Epidermal melanocyte (primary cell): ENCODE data around the gene ADCY7.
"Not testable (repeated sequence)": the region's sequence is repeated elsewhere in the genome, so short reads cannot be mapped to it uniquely, and the experiment has no call there.

Experiments
- DNase-seq: peaks from one replicate; pipeline ENCODE4 v3.0.0; 2011; ENCODE audit warnings: low spot score; ENCODE audit not compliant: insufficient read length

Gene ADCY7

GRCh38 chr16:50266337-50267091 is at the start of gene ADCY7:
Gene ADCY7 (plus strand): TSS chr16:50266551. CDS start chr16:50288180, 21,629 bp downstream.
- DNase-seq = no peak

DNA sequence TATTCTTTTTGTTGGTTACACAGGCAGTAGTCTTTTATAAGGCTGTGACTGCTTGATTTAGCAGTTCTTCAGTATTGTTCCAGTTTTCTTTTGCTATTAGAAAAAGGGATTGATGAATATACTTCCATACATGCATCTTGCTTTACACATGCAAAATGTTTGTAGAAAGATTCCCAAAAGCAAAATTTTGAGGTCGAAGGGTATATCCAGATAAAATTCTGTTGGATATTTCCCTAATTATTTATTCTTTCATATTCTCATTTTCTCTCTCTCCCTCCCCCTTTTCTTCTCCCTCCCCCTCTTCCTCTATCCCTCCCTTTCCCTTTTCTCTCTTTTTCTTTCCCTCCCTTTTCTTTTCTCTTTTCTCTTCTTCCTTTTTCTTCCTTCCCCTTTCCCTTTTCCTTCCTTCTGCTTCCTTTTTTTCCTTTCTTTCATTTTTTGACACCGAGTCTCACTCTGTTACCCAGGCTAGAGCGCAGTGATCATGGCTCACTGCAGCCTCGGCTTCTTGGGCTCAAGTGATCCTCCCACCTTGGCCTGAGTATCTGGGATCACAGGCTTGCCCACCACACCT is 46.9 kb upstream of the ADCY7 start:
- DNase-seq = no peak

DNA sequence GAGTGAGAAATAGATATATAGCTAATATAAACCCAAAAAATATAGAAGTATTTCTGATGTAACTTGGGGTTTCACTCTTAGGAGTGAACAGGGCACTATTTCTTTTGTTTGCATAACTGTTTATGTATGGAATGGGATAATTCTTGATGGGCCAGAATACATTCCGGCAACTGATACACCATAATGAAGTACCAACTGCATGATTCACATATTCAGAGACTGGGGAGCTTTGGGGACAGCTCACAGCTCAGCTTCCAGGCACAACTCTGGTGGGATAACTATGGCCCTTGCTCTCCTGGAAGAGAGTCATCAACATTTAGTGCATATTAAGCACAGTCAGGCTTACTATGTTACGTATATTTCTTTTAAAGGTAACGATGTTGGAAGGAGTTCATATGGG is 42.1 kb upstream of the ADCY7 start:
- DNase-seq = no peak

- DNase-seq = no peak
Observed at GRCh38 chr16:50227120-50227519, 39.2 kb upstream of the ADCY7 start.

DNA sequence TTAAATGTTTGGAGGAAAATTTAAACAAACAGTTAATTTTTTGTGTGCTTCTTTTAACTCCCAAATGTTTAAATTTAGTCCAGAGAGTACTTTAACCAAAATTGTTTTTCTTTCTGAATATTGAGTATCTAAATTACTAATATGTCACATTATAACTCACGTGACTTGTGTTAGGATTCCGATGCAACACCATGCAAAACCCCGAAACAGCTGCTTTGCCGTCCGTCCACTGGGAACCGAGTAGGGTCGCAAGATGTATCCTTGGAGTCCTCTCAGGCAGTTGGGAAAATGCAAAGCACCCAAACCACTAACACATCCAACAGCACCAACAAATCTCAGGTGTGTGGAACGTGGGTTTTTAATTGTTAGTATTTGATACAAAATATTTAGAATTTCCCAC is 38.7 kb upstream of the ADCY7 start:
- no peak for DNase-seq

DNA sequence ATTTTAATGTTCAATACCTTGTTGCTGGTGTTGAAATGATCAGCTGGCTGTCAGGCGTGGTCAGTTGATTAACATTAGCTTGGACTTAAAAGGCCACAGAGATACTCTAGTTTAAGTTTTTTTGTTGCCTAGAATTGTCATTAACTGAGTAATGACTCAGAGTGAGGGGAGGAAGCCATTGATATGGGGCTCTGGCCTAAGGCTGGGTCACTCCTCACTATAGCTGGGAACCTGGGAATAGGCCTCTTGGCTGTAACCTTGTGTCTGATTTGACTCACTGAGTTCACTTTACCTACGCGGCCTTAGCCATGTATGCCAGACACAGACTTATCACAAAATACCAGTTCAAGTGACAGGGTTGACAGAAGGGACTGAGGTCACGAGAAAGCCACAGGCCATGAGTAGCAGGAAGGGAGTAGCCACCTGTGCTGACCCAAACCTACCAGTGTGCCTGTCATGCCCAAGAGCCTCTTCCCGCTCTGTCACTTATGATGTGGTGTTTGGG is 37.9 kb upstream of the ADCY7 start:
- no peak for DNase-seq

DNA sequence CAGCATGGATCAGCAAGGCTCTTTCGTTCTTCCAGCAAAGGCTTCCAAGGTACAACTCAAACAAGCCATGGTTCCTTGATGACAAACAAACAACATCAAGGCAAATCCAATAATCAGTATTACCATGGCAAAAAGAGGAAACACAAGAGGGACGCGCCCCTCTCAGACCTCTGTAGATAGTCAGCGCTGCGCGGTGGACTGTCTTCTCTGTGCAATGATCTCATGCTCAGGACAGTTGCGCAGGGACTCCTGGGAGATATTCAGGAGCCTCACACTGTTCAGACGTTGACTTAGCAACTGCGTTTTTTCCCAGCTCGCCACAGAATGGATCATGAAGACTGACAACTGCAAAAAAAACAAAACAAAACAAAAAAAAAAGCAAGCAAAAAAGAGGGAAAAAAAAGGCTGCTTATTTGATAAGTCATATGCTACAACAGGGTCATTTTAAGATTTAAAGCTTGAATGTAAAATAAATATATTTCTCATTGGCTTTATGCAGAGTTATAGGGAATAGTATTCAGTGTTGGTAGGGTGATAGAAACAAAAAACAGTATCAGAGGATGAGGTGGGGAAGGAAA is 37.1 kb upstream of the ADCY7 start:
- DNase-seq = no peak

- no peak for DNase-seq
Observed at GRCh38 chr16:50234771-50235556, 31.4 kb upstream of the ADCY7 start.

GRCh38 chr16:50235581-50235980 is 30.8 kb upstream of the ADCY7 start:
- no peak for DNase-seq

GRCh38 chr16:50238314-50238713 is 28.0 kb upstream of the ADCY7 start:
- no peak for DNase-seq

DNA sequence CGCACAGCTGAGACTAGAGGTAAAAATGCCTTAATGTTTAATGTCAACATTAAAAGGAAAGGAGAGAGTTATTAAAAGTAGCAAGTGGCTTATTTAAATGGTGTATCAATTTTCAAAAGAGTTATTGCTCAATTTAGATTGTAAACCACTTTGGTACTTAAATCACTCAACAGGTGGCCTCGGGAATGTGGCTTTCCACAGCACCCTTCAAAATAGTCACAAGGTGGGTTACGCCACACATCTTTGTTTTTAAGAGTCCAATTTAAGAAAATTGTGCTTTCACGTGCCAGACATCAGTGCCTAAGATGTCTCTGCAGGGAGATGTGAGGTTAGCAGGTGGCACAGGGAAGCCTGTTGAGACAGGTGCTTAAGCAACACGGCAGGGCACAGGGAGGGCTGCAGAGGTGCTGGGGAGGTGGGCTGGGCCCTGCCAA is 27.5 kb upstream of the ADCY7 start:
- DNase-seq = no peak

GRCh38 chr16:50243024-50243423 is 23.3 kb upstream of the ADCY7 start:
- DNase-seq = not testable (repeated sequence)

DNA sequence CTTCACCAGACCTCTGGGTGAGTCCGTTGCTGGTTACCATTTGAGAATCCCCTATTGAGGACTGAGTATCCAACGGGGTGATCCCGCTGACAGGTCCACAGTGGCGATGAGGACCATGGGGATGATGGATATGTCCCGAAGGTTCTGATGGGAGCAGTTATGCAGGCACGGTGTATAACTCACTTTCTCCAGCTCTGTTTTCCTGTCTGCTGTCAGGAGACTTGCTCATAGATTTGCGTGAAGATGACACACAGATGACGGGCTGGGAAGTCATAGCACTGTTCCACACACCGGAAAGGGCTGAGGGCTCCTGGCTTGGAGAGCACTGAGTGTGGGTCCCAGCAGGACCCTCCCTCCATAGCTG is 22.2 kb upstream of the ADCY7 start:
- DNase-seq = no peak

DNA sequence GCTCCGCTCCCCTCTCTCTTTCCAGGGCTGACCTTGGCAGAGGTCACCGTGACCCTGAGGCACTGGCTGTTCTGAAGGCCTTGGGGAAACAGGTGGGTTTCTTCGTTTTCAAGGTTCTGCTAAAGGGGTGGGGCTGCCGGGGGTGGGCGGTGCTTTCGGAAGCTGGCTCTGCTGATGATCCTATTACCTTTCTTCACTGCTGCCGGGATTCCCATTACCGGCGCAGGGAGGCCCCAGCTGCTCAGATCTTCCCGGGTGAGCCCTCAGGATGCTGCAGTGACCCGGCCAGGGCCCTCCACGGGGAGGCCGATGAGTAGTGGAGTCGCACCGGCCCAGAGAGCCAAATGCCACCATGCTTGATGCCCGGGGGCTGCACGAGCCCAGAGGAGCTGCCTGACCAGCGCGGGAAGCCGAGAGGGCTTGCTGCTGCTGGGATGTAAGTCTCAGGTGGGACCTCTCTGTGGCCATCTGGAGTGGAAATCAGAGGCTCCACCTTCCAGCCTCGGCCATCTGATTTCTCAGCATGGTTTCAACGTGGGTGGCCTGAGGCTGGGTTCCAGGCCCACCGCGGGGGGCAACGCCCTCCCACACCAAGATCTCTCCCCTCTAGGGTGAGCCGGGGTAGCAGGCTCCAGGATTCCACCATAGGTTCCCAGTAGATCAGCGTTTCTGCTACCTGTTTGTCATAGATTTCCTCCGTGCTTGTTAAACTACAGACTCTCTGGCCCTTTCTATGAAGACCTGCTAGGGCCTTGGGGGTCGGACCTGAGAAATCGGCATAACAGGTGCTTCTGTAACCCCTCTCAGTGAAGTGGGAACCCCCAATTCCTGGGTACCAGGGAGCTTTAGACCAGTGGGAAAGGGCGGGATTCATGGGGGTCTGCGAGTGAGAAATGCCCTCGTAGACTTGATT is 21.6 kb upstream of the ADCY7 start:
- no peak for DNase-seq

DNA sequence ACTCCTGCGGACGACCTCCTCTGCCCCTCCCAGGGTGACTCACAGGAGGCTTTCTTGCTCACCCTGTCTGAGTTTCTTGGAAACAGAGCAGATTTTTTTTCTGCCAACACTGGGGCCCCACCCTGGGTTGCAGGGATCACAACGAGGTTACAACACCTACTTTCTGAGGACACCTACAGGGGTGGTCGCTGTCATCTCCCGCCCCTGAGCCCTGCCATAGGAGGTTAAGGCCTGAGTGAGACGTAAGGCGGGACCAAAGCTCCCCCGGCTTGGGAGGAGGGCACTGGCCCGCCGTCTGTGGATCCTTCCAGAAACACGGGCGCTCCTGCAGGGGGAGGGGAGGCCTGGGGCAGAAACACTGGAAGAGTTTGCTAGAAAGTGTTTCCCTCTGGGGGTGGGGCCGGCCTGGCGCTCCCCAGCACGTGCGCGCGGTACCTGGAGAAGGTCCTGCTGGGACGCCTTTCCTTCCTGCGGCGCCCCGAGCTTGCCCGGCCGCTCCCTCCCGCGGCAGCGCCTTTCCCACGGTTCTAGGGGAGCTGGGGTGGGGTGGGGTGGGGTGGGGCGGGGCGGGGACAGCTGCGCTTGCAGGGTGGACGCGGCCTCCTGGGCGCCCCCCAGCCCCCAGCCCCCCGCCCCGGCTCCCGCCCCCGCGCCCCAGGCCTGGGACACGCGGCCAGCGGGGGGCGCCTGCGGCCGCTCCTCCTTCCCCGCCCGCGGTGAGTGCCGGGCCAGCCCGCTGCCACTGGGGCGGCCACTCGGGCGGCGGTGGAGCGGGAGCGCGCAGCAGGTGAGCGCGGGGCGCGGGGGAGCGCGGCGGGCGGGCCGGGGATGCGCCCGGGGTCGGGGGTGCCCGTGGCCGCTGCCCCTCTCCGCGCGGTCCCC is 20.7 kb upstream of the ADCY7 start:
- DNase-seq = peak; percentile 50

- no peak for DNase-seq
Observed at GRCh38 chr16:50246299-50247122, 19.8 kb upstream of the ADCY7 start.

DNA sequence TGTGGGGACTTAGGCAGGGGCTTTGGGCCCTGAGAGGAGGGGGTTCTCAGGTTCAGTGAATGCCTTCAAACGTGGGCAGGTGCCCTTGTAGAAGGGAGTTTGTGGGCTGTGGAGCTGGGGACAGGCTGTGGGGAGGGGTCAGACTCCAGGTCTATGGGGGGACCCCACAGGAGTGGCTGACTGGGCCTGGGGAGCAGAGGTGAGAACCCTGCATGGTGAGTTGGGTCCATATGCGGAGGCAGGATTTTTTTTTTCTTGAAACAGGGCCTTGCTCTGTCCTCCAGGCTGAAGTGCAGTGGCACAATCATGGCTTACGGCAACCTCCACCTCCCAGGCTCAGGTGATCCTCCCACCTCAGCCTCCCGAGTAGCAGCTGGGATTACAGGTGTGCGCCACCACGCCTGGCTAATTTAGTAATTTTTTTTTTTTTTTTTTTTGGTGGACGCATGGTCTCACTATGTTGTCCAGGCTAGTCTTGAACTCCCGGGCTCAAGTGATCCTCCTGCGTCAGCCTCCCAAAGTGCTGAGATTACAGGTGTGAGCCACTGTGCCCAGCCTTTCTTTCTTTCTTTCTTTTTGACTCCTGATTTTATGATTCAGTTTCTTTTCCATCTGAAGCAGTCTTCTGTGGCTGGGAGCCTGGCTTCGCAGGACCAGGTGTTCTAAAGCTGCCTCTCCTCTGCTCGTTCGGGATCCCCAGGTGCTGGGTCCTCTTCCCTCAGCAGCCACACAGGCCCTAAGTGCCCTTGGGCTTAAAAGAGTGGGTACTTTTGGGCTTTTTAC is 19.0 kb upstream of the ADCY7 start:
- no peak for DNase-seq

GRCh38 chr16:50247906-50248608 is 18.3 kb upstream of the ADCY7 start:
- no peak for DNase-seq
